MCF 10A (cell line): ENCODE results near the gene ANKRD40. TPM values are rescaled to one million over a fixed set of nuclear protein-coding genes. Genes with fewer than 3 reads are reported as not detected.

Experiments used
- BruUV-seq: library from RNA; stranded (reverse); fragments of 400-500 nt; replicated peaks from 2 replicates; lab custom pipeline; 2021; lab: Mats Ljungman, UMichigan
- CTCF ChIA-PET: fragments of 300-600 bp; sonication (Branson Sonifier 250); formaldehyde crosslinking; extraction: SDS; loops from one replicate; lab custom pipeline; 2021; ENCODE audit warnings: antibody characterized with exemption, inconsistent platforms; lab: Yijun Ruan, JAX
- POLR2A ChIA-PET: fragments of 300-600, 350-650 bp; sonication (Branson Sonifier 250); formaldehyde crosslinking; extraction: SDS; loops from one replicate; lab custom pipeline; 2020; ENCODE audit warnings: antibody characterized with exemption, inconsistent platforms; lab: Yijun Ruan, JAX
- DNase-seq: peaks from one replicate; pipeline ENCODE4 v3.0.0-alpha.2; 2018; ENCODE audit not compliant: unreplicated experiment
- H3K27ac Mint-ChIP-seq: one replicate; pipeline ENCODE4 v1.8.0; 2022; ENCODE audit warnings: mild to moderate bottlenecking, low read depth, mixed read lengths; ENCODE audit not compliant: unreplicated experiment
- H3K27me3 Mint-ChIP-seq: one replicate; pipeline ENCODE4 v1.8.0; 2022; ENCODE audit warnings: mixed read lengths; ENCODE audit not compliant: insufficient read depth, unreplicated experiment
- H3K36me3 Mint-ChIP-seq: one replicate; pipeline ENCODE4 v1.8.0; 2022; ENCODE audit warnings: mild to moderate bottlenecking, moderate library complexity, mixed read lengths; ENCODE audit not compliant: insufficient read depth, unreplicated experiment
- H3K4me1 Mint-ChIP-seq: one replicate; pipeline ENCODE4 v1.8.0; 2022; ENCODE audit warnings: mixed read lengths; ENCODE audit not compliant: insufficient read depth, unreplicated experiment
- H3K4me3 Mint-ChIP-seq: one replicate; pipeline ENCODE4 v1.8.0; 2022; ENCODE audit warnings: mild to moderate bottlenecking, moderate library complexity, mixed read lengths; ENCODE audit not compliant: unreplicated experiment
- H3K9me3 Mint-ChIP-seq: one replicate; pipeline ENCODE4 v1.8.0; 2022; ENCODE audit warnings: mixed read lengths; ENCODE audit not compliant: unreplicated experiment
- intact Hi-C: fragments of 100-400 bp; cut with micrococcal nuclease; formaldehyde crosslinking; loops from 2 replicates; pipeline ENCODE4 v1.14.1; 2022
- total RNA-seq: library from RNA; stranded (reverse); gene quantifications from 2 replicates; pipeline ENCODE4 v1.2.3, GENCODE V29; 2022
- TF ChIP-seq, protein P1 (sequence below): fragments of 200-600 bp; IDR thresholded peaks from one replicate; pipeline ENCODE4 v1.8.0; 2022; ENCODE audit warnings: antibody characterized with exemption, mild to moderate bottlenecking; ENCODE audit not compliant: unreplicated experiment

ANKRD40 gene
- total RNA-seq, 1 experiment from 2014 or later = 42.2 TPM

- CTCF ChIA-PET = interaction anchor here (0.7 to 11.2 kb wide), 8 partner anchors 11 to 999 kb away, joined by 3 to 248 read pairs (median 5); no protein-coding TSS in a partner anchor
- DNase-seq = no peak
- no TSS peak for BruUV-seq
- no peaks in the 10 kb centered on the region for H3K9me3 Mint-ChIP-seq
- H3K27me3 Mint-ChIP-seq = no peaks in the 10 kb centered on the region
- intact Hi-C loops = no loop called here
- no peak overlapping the region for H3K4me3 Mint-ChIP-seq
- TF ChIP-seq, protein P1, sequence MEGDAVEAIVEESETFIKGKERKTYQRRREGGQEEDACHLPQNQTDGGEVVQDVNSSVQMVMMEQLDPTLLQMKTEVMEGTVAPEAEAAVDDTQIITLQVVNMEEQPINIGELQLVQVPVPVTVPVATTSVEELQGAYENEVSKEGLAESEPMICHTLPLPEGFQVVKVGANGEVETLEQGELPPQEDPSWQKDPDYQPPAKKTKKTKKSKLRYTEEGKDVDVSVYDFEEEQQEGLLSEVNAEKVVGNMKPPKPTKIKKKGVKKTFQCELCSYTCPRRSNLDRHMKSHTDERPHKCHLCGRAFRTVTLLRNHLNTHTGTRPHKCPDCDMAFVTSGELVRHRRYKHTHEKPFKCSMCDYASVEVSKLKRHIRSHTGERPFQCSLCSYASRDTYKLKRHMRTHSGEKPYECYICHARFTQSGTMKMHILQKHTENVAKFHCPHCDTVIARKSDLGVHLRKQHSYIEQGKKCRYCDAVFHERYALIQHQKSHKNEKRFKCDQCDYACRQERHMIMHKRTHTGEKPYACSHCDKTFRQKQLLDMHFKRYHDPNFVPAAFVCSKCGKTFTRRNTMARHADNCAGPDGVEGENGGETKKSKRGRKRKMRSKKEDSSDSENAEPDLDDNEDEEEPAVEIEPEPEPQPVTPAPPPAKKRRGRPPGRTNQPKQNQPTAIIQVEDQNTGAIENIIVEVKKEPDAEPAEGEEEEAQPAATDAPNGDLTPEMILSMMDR = no peak
- POLR2A ChIA-PET = interaction anchor here (0.7 to 3.4 kb wide), 4 partner anchors 10 to 67 kb away, joined by 3 to 11 read pairs (median 6); no protein-coding TSS in a partner anchor
- H3K36me3 Mint-ChIP-seq = peaks cover 67% of the 10 kb centered on the region
- H3K4me1 Mint-ChIP-seq = peaks cover 28% of the 10 kb centered on the region
- H3K27ac Mint-ChIP-seq = peak overlapping the region; percentile 91
Measured at GRCh38 chr17:50697663-50698272, 9.9 kb downstream of the ANKRD40 start.

DNA sequence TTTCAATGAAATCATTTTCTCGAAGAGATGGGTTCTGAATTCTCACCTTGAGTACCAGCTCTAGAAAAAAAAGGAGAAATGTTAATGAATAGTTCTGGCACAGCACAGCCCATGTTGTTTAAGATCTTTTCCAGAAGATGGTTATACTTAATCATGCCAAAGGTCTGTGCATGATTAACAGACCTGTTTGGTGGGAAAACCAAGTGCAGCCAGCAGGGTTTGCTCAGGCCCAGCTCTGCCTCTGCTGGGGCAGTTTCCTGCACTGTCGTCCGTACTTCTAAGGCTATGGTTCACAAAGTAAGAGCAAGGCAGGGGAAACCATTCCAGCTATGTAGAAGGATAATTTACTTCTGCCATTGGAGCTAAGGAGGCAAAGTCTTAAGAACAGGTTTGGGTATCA is 10.7 kb downstream of the ANKRD40 start:
- POLR2A ChIA-PET = interaction anchor here (1.5 to 3.4 kb wide), 4 partner anchors 11 to 66 kb away, joined by 4 to 11 read pairs (median 8); no protein-coding TSS in a partner anchor
- no peak for DNase-seq
- no TSS peak for BruUV-seq
- no peaks in the 10 kb centered on the region for H3K9me3 Mint-ChIP-seq
- TF ChIP-seq, protein P1 = no peak
- H3K36me3 Mint-ChIP-seq = peaks cover 70% of the 10 kb centered on the region
- no peaks in the 10 kb centered on the region for H3K27me3 Mint-ChIP-seq
- no peak overlapping the region for H3K27ac Mint-ChIP-seq
- H3K4me3 Mint-ChIP-seq = no peak overlapping the region
- CTCF ChIA-PET = interaction anchor here (0.6 to 11.2 kb wide), 13 partner anchors 8 to 258 kb away, joined by 3 to 248 read pairs (median 4); partner anchors contain the start of gene SPATA20
- peaks cover 35% of the 10 kb centered on the region for H3K4me1 Mint-ChIP-seq
- intact Hi-C loops = no loop called here

DNA sequence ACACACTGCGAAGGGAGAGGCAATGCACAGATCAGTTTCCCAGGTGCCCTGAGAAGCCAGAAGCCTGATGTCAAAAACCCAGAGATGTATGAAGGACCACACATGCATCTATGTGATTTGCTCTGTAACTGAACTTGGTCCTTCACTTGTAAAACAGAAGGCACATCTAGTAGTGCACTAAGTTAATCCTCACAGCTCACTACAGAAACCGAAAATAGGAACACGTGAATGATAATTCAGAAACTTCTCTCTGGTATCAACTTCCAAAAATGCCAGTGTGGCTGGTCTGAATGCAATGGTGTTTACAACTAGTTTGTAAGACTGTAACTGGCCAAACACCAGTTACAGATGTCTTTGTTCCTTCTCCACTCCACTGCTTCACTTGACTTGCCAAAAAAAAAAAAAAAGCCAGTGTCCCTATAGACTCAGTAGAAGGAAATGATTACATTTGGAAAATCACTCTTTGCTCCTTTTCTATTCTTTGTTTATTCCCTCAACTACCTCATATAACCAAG is 11.3 kb downstream of the ANKRD40 start:
- ChIA-PET POLR2A (interaction anchor here (1.1 to 3.4 kb wide), 5 partner anchors 8 to 66 kb away, joined by 3 to 11 read pairs (median 7); no protein-coding TSS in a partner anchor), CTCF (interaction anchor here (0.6 to 11.2 kb wide), 18 partner anchors 8 to 257 kb away, joined by 3 to 248 read pairs (median 4); partner anchors contain the start of gene SPATA20)
- peaks cover 41% of the 10 kb centered on the region for H3K4me1 Mint-ChIP-seq
- peaks cover 70% of the 10 kb centered on the region for H3K36me3 Mint-ChIP-seq
- H3K4me3 Mint-ChIP-seq = no peak overlapping the region
- BruUV-seq = no TSS peak
- H3K27ac Mint-ChIP-seq = no peak overlapping the region
- TF ChIP-seq, protein P1 = no peak
- intact Hi-C loops = no loop called here
- no peaks in the 10 kb centered on the region for H3K9me3 Mint-ChIP-seq
- H3K27me3 Mint-ChIP-seq = no peaks in the 10 kb centered on the region
- DNase-seq = no peak

GRCh38 chr17:50693036-50693682 is 14.6 kb downstream of the ANKRD40 start:
- BruUV-seq = TSS peak; percentile 13
- H3K36me3 Mint-ChIP-seq = peaks cover 65% of the 10 kb centered on the region
- intact Hi-C loops = no loop called here

More at GRCh38 chr17:50693036-50693682, 14.6 kb downstream of the ANKRD40 start:
- CTCF ChIA-PET = interaction anchor here (0.6 to 11.2 kb wide), 5 partner anchors 13 to 338 kb away, joined by 3 to 248 read pairs (median 4); no protein-coding TSS in a partner anchor
- TF ChIP-seq, protein P1 = no peak
- Mint-ChIP-seq H3K4me3 (no peak overlapping the region), H3K9me3 (no peaks in the 10 kb centered on the region), H3K4me1 (peaks cover 48% of the 10 kb centered on the region), H3K27me3 (no peaks in the 10 kb centered on the region), H3K27ac (peak overlapping the region; percentile 54)
- DNase-seq = no peak
- POLR2A ChIA-PET = interaction anchor here (0.7 to 2.4 kb wide), 6 partner anchors 12 to 151 kb away, joined by 3 to 11 read pairs (median 6); partner anchors contain the start of gene ABCC3
